Mesangial cell (primary cell): ENCODE results near the gene KCTD6. TPM values are rescaled to one million over a fixed set of nuclear protein-coding genes. Genes with fewer than 3 reads are reported as not detected.

Experiments used
- total RNA-seq: library from RNA; depleted of rRNA; stranded (reverse); fragments of >200 nt; gene quantifications from 2 replicates; pipeline ENCODE4 v1.2.3, GENCODE V29; 2015

Gene KCTD6
- 4.2 and 5.5 TPM in 2 replicates for total RNA-seq

DNA sequence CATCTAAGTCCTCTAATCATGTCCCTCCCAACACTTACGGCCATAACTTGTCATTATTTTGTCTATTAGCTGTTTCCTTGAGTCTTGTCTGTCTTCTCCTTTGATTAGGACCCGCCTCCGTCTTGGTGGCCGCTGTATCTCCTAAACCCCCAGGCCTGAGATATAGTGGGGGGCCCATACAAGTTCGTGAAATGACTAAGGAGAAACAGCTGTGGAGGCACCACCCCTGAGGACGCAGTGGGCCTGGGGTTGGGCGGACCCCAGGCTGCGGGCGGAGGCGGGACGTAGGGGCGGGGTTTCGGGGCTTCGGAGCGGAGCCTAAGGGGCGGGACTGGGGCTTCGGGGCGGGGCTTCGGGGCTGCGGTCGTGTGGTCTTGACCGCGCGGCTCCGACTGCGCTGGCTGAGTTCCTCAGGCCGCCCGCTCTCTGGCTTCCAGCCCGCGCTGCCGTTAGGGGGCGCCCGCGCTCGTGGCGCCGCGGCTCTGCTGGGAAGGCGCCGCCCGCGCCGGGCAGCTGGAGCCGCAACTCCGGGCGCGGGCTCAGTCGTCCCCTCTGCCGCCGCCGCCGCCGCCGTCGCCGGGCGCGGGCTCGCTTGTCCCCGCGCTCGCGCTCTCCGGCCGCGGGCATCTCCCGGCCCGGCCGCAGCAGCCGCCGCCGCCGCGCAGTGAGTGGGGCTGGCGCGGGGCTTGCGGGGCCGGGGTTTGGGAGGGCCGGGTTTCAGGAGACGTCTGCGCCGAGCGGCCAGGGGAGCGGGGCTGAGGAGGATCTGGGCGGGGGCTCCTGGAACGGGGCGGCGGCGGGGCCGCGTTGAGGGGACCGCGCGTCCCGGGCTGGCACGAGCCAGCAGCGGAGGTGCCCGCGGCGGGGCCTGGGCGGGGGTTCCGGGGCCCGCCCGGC, at the start of gene KCTD6:
KCTD6 (plus strand) TSS at position 591 of the 897 bp plus-strand sequence. CDS start 6,660 bp downstream, outside the sequence.

DNA sequence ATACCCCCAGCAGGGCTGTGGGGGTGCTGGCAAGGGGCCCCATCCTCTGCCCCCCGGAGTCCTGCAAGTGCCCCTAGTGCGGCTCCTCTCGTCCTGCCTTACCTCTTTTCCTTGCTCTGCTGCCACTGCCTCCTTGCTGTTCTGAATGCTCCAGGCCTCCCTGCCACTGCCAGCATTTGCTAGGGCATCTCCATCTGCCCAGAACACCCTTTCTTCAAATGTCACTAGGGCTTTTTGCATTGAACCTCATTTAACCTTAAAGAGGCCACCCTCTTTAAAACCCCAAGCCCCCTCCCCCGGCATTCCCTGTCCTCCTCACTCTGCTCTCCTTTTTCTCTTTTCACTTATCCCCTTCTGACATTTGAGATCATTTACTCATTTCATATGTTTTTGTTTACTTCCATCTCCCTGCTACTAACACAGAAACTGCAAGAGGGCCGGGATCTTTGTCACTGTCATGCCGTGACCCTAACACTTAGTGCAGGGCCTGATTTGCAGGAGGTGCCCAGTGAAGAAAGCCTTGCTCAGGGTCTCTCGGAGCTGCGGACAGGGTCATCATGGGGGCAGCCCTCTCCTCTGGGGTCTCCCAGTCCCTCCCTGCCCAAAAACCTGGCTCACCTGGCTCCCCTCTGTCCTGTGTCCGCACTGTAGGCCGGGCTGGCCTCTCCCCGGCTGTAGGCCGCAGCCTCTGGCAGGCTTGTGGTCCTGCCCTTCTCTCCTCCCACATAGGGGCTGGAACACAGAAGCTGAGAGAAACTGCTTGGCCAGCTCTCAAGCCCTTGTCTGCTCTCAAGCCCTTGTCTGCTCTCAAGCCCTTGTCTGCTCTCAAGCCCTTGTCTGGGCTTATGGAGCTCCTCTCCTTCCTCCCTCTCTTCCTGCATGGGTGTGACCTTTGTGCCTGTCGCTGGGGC, 44.9 kb downstream of the KCTD6 start, which contains the start of gene ACOX2:
ACOX2 (minus strand) TSS at position 690 of the 911 bp plus-strand sequence. CDS start 2,084 bp downstream, outside the sequence.

Other genes starting within 250 kb of the KCTD6 start
- gene RPP14, start 185.9 kb upstream of the KCTD6 start, total RNA-seq, result 8.1 and 8.3 TPM in 2 replicates
- gene HTD2, start 185.6 kb upstream of the KCTD6 start, total RNA-seq, result 4.4 and 7.4 TPM in 2 replicates
- 13.4 and 19.9 TPM in 2 replicates for gene PXK, start 159.2 kb upstream of the KCTD6 start, total RNA-seq
- gene PDHB, start 58.3 kb upstream of the KCTD6 start, total RNA-seq, result 52.0 and 61.3 TPM in 2 replicates
- gene ACOX2, start 45.1 kb downstream of the KCTD6 start, total RNA-seq, result 2.0 and 2.2 TPM in 2 replicates
- gene FAM107A, start 85.3 kb downstream of the KCTD6 start, total RNA-seq, result 0.13 and 0.16 TPM in 2 replicates
- gene FAM3D, start 174.7 kb downstream of the KCTD6 start, total RNA-seq, result not detected in 2 replicates